ENCODE results near the gene CEP72.
"Not testable (repeated sequence)": the region's sequence is repeated elsewhere in the genome, so short reads cannot be mapped to it uniquely, and the experiment has no call there.

- TF ChIP-seq, protein P1, sequence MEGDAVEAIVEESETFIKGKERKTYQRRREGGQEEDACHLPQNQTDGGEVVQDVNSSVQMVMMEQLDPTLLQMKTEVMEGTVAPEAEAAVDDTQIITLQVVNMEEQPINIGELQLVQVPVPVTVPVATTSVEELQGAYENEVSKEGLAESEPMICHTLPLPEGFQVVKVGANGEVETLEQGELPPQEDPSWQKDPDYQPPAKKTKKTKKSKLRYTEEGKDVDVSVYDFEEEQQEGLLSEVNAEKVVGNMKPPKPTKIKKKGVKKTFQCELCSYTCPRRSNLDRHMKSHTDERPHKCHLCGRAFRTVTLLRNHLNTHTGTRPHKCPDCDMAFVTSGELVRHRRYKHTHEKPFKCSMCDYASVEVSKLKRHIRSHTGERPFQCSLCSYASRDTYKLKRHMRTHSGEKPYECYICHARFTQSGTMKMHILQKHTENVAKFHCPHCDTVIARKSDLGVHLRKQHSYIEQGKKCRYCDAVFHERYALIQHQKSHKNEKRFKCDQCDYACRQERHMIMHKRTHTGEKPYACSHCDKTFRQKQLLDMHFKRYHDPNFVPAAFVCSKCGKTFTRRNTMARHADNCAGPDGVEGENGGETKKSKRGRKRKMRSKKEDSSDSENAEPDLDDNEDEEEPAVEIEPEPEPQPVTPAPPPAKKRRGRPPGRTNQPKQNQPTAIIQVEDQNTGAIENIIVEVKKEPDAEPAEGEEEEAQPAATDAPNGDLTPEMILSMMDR (IDR thresholded peaks at IDR 0.05; ENCODE audit: insufficient read depth, low read depth, low read length): not testable (repeated sequence)
- TF ChIP-seq EZH2 (IDR thresholded peaks at IDR 0.05; ENCODE audit: insufficient read depth, low read length): not testable (repeated sequence)
Observed at GRCh38 chr5:682216-682615, 70.1 kb downstream of the CEP72 start.

Data from astrocyte (in vitro differentiated cells and primary cell).